IMR-90 (cell line): ENCODE results near the gene ATRNL1. TPM values are rescaled to one million over a fixed set of nuclear protein-coding genes. Genes with fewer than 3 reads are reported as not detected.
A peak's percentile ranks its signal among the peaks of the same experiment; 100 is the strongest.

ENCODE experiments used
- ATAC-seq: fragments of 200-7000 bp; cut with Tn5 transposase; 2 replicates; pipeline ENCODE4 v1.9.1; 2020; ENCODE audit warnings: low read depth, mild to moderate bottlenecking, moderate library complexity
- BruUV-seq: library from RNA; stranded (reverse); fragments of 400-500 nt; replicated peaks from 2 replicates; lab custom pipeline; 2021; lab: Mats Ljungman, UMichigan
- CTCF ChIA-PET: fragments of 300-600 bp; formaldehyde crosslinking; extraction: SDS; loops from one replicate; lab custom pipeline; 2021; ENCODE audit warnings: antibody characterized with exemption; lab: Yijun Ruan, JAX
- POLR2A ChIA-PET: fragments of 300-600 bp; sonication (Branson Sonifier 250); formaldehyde crosslinking; loops from one replicate; lab custom pipeline; 2022; ENCODE audit warnings: antibody characterized with exemption; ENCODE audit not compliant: unreplicated experiment; lab: Charles Lee
- DNase-seq: peaks from one replicate; pipeline ENCODE4 v3.0.0; 2013
- H2AFZ ChIP-seq: replicated peaks from 2 replicates; pipeline ENCODE3; 2013; ENCODE audit warnings: low read length, mild to moderate bottlenecking; ENCODE audit not compliant: poor library complexity
- H2AK5ac ChIP-seq: 2 replicates; pipeline ENCODE4 v1.6.1; 2013; ENCODE audit warnings: low read depth, low read length, inconsistent platforms
- H2AK9ac ChIP-seq: replicated peaks from 2 replicates; pipeline ENCODE3; 2013; ENCODE audit warnings: mild to moderate bottlenecking, low read depth, low read length, moderate library complexity; ENCODE audit not compliant: poor library complexity
- H2BK120ac ChIP-seq: 2 replicates; pipeline ENCODE4 v1.6.1; 2013; ENCODE audit warnings: low read depth, low read length, inconsistent platforms
- H2BK15ac ChIP-seq: 3 replicates; pipeline ENCODE4 v1.6.1; 2013; ENCODE audit warnings: low read depth, low read length, inconsistent platforms
- H2BK20ac ChIP-seq: 2 replicates; pipeline ENCODE4 v1.6.1; 2013; ENCODE audit warnings: low read depth, mild to moderate bottlenecking, inconsistent platforms, low read length, moderate library complexity
- H2BK5ac ChIP-seq: 2 replicates; pipeline ENCODE4 v1.6.1; 2013; ENCODE audit warnings: mild to moderate bottlenecking, low read depth, low read length, inconsistent platforms; ENCODE audit not compliant: poor library complexity, severe bottlenecking
- H3K14ac ChIP-seq: replicated peaks from 2 replicates; pipeline ENCODE4 v1.6.1; 2013; ENCODE audit warnings: low read depth, low read length, inconsistent platforms
- H3K18ac ChIP-seq: 2 replicates; pipeline ENCODE4 v1.6.1; 2013; ENCODE audit warnings: low read depth, low read length, control low read depth
- H3K23ac ChIP-seq: 2 replicates; pipeline ENCODE4 v1.6.1; 2013; ENCODE audit warnings: low read depth, low read length, inconsistent platforms
- H3K27ac ChIP-seq: 2 replicates; pipeline ENCODE4 v1.5.1; 2013; ENCODE audit warnings: mild to moderate bottlenecking, control low read depth, low read length; ENCODE audit not compliant: insufficient read depth
- H3K27me3 ChIP-seq: 2 replicates; pipeline ENCODE4 v1.6.1; 2013; ENCODE audit warnings: low read length; ENCODE audit not compliant: control insufficient read depth, insufficient read depth
- H3K36me3 ChIP-seq: 2 replicates; pipeline ENCODE4 v1.6.1; 2013; ENCODE audit warnings: low read length, mixed read lengths; ENCODE audit not compliant: control insufficient read depth, insufficient read depth
- H3K4ac ChIP-seq: 2 replicates; pipeline ENCODE4 v1.6.1; 2013; ENCODE audit warnings: low read depth, low read length, inconsistent platforms
- H3K4me1 ChIP-seq: 2 replicates; pipeline ENCODE4 v1.6.1; 2013; ENCODE audit warnings: low read length, mixed read lengths; ENCODE audit not compliant: control insufficient read depth, insufficient read depth
- H3K4me2 ChIP-seq: 2 replicates; pipeline ENCODE4 v1.6.1; 2013; ENCODE audit warnings: low read depth, mild to moderate bottlenecking, control low read depth, low read length, moderate library complexity
- H3K4me3 ChIP-seq: 2 replicates; pipeline ENCODE4 v1.5.1; 2013; ENCODE audit warnings: low read depth, mild to moderate bottlenecking, control low read depth, low read length, moderate library complexity; ENCODE audit not compliant: insufficient read depth
- H3K56ac ChIP-seq: 2 replicates; pipeline ENCODE4 v1.6.1; 2013; ENCODE audit warnings: low read length, inconsistent platforms; ENCODE audit not compliant: insufficient read depth; ENCODE audit errors: extremely low read depth
- H3K79me1 ChIP-seq, 2 experiments: 2 replicates each; pipeline ENCODE4 v1.6.1; 2013; ENCODE audit warnings: low read length in 2 of 2, inconsistent platforms in 1 of 2, low read depth in 1 of 2
- H3K9ac ChIP-seq: 2 replicates; pipeline ENCODE4 v1.6.1; 2013; ENCODE audit warnings: low read depth, low read length, control low read depth
- H3K9me1 ChIP-seq: 2 replicates; pipeline ENCODE4 v1.6.1; 2013; ENCODE audit warnings: low read length, inconsistent platforms; ENCODE audit not compliant: insufficient read depth
- H3K9me3 ChIP-seq: 2 replicates; pipeline ENCODE4 v1.6.1; 2013; ENCODE audit warnings: low read length; ENCODE audit not compliant: control insufficient read depth, insufficient read depth
- H4K20me1 ChIP-seq: 2 replicates; pipeline ENCODE4 v1.6.1; 2013; ENCODE audit warnings: low read length, inconsistent platforms; ENCODE audit not compliant: insufficient read depth
- H4K5ac ChIP-seq: 2 replicates; pipeline ENCODE4 v1.6.1; 2013; ENCODE audit warnings: mild to moderate bottlenecking, low read depth, low read length, control low read depth
- H4K8ac ChIP-seq, 2 experiments: 2 replicates each; pipeline ENCODE4 v1.6.1; 2013; ENCODE audit warnings: low read depth in 2 of 2, low read length in 2 of 2, control low read depth in 1 of 2, inconsistent platforms in 1 of 2
- H4K91ac ChIP-seq: 2 replicates; pipeline ENCODE4 v1.6.1; 2013; ENCODE audit warnings: low read depth, low read length, inconsistent platforms; ENCODE audit not compliant: insufficient read depth
- CEBPB ChIP-seq: IDR thresholded peaks from 2 replicates; pipeline ENCODE4 v1.6.1; 2012; ENCODE audit warnings: low read depth, low read length, improper control_type of control experiment
- MAFK ChIP-seq: IDR thresholded peaks from 2 replicates; pipeline ENCODE4 v1.6.1; 2012; ENCODE audit warnings: low read depth, low read length, improper control_type of control experiment
- WGBS, 2 experiments: methylation state at CpG; one replicate each; pipeline versions ENCODE4 v1.1.5 to v1.1.7; 2013; ENCODE audit warnings: missing lambda C conversion rate in 2 of 2; ENCODE audit not compliant: insufficient read length in 1 of 2; ENCODE audit errors: extremely low coverage in 2 of 2; 5-methylcytosine and 5-hydroxymethylcytosine counted together
- dilution Hi-C: fragments of 300-500 bp; cut with HindIII; formaldehyde crosslinking; loops from one replicate; pipeline ENCODE4 v1.14.3; 2018; ENCODE audit warnings: low sequenced_read_pairs; ENCODE audit not compliant: unreplicated experiment
- in situ Hi-C: fragments of 300-500 bp; cut with MboI; formaldehyde crosslinking; loops from 3 replicates; pipeline ENCODE4 v1.14.3; 2019; ENCODE audit warnings: low sequenced_read_pairs, inconsistent platforms, mixed read lengths
- intact Hi-C: fragments of 100-400 bp; cut with micrococcal nuclease; formaldehyde crosslinking; loops from 2 replicates; pipeline ENCODE4 v1.10.0; 2022
- polyA plus RNA-seq, 3 experiments: library from polyadenylated mRNA; depleted of rRNA; stranded (reverse); fragments of >200 nt; gene quantifications; 2 replicates each; pipeline ENCODE4 v1.2.3, GENCODE V29; 2012; ENCODE audit warnings: low replicate concordance in 1 of 3
- total RNA-seq: library from RNA; depleted of rRNA; stranded (reverse); fragments of >200 nt; gene quantifications from 2 replicates; pipeline ENCODE4 v1.2.3, GENCODE V29; 2012
- TF ChIP-seq, protein P1 (sequence below): fragments of 150-350 bp; IDR thresholded peaks from 2 replicates; pipeline ENCODE4 v1.6.1; 2016; ENCODE audit warnings: low read depth, mild to moderate bottlenecking, low read length, moderate library complexity, borderline replicate concordance

The ATRNL1 gene
- total and polyA plus RNA-seq, 2 of the 4 experiments (the other 2 are of a cell fraction), result 0.18 to 0.19 TPM

GRCh38 chr10:115328331-115328730 lies 235.2 kb downstream of the ATRNL1 start:
- Histone ChIP-seq H3K14ac (no peak overlapping the region), H2AK5ac (no peak overlapping the region), H3K4me1 (no peaks in the 10 kb centered on the region), H4K8ac (no peak overlapping the region), H3K9me1 (no peaks in the 10 kb centered on the region), H4K5ac (no peak overlapping the region), H3K36me3 (no peaks in the 10 kb centered on the region), H2BK5ac (no peak overlapping the region), H4K91ac (no peak overlapping the region), H3K27me3 (no peaks in the 10 kb centered on the region), H3K4me3 (no peak overlapping the region), H3K23ac (no peak overlapping the region), H2BK20ac (no peak overlapping the region), H3K4ac (no peak overlapping the region), H2BK15ac (no peak overlapping the region), H2BK120ac (no peak overlapping the region), H2AK9ac (no peak overlapping the region), H3K79me1 (no peaks in the 10 kb centered on the region), H3K4me2 (no peak overlapping the region), H2AFZ (no peak overlapping the region), H4K20me1 (no peaks in the 10 kb centered on the region), H3K9me3 (no peaks in the 10 kb centered on the region), H3K27ac (no peak overlapping the region), H3K9ac (no peak overlapping the region), H3K56ac (no peak overlapping the region), H3K18ac (no peak overlapping the region)
- ChIA-PET CTCF (no interaction called here), POLR2A (no interaction called here)
- no peak for DNase-seq
- in situ Hi-C loops, result no loop called here
- BruUV-seq, result no TSS peak
- intact Hi-C loops, result no loop called here
- ATAC-seq, result no peak
- TF ChIP-seq MAFK, result no peak
- peak; percentile 58 for TF ChIP-seq CEBPB
- TF ChIP-seq, protein P1, sequence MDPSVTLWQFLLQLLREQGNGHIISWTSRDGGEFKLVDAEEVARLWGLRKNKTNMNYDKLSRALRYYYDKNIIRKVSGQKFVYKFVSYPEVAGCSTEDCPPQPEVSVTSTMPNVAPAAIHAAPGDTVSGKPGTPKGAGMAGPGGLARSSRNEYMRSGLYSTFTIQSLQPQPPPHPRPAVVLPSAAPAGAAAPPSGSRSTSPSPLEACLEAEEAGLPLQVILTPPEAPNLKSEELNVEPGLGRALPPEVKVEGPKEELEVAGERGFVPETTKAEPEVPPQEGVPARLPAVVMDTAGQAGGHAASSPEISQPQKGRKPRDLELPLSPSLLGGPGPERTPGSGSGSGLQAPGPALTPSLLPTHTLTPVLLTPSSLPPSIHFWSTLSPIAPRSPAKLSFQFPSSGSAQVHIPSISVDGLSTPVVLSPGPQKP, result no peak
- no CpG with 5 or more reads among the region's 2 CpGs for WGBS, 2 experiments
- dilution Hi-C loops, result no loop called here
